Measurements from ENCODE around the gene SLC25A1.

DNA sequence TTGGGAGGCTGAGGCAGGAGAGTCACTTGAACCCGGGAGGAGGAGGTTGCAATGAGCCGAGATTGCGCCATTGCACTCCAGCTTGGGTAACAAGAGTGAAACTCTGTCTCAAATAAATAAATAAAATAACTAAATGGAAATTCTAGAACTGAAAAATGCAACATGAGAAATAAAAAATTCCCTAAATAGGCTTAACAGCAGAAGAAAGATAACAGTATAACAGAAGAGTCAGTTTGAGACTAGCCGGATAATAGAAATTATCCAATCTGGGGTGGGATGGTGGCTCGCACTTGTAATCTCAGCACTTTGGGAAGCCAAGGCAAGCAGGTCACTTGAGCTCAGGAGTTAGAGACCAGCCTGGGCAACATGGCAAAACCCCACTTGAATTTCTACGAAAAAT, 14.1 kb downstream of the SLC25A1 start:
- TF ChIP-seq, protein P1, sequence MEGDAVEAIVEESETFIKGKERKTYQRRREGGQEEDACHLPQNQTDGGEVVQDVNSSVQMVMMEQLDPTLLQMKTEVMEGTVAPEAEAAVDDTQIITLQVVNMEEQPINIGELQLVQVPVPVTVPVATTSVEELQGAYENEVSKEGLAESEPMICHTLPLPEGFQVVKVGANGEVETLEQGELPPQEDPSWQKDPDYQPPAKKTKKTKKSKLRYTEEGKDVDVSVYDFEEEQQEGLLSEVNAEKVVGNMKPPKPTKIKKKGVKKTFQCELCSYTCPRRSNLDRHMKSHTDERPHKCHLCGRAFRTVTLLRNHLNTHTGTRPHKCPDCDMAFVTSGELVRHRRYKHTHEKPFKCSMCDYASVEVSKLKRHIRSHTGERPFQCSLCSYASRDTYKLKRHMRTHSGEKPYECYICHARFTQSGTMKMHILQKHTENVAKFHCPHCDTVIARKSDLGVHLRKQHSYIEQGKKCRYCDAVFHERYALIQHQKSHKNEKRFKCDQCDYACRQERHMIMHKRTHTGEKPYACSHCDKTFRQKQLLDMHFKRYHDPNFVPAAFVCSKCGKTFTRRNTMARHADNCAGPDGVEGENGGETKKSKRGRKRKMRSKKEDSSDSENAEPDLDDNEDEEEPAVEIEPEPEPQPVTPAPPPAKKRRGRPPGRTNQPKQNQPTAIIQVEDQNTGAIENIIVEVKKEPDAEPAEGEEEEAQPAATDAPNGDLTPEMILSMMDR (IDR thresholded peaks at IDR 0.05; ENCODE audit: insufficient read depth, low read depth, low read length), result no peak
- TF ChIP-seq EZH2 (IDR thresholded peaks at IDR 0.05; ENCODE audit: insufficient read depth, low read length), result no peak
